Activated naive CD8-positive, alpha-beta T cell (primary cell): ENCODE measurements around the gene TASP1.
"Not testable (repeated sequence)": the region's sequence is repeated elsewhere in the genome, so short reads cannot be mapped to it uniquely, and the experiment has no call there.

ENCODE experiments used
- H3K27ac Mint-ChIP-seq: one replicate; pipeline ENCODE4 v1.8.0; 2021; ENCODE audit warnings: mixed read lengths
- H3K27me3 Mint-ChIP-seq: one replicate; pipeline ENCODE4 v1.8.0; 2021; ENCODE audit warnings: mixed read lengths
- H3K36me3 Mint-ChIP-seq: one replicate; pipeline ENCODE4 v1.8.0; 2021; ENCODE audit warnings: mixed read lengths
- H3K4me1 Mint-ChIP-seq: one replicate; pipeline ENCODE4 v1.8.0; 2021; ENCODE audit warnings: low read depth, mixed read lengths
- H3K4me3 Mint-ChIP-seq: one replicate; pipeline ENCODE4 v1.8.0; 2021; ENCODE audit warnings: mild to moderate bottlenecking, mixed read lengths
- H3K9me3 Mint-ChIP-seq: one replicate; pipeline ENCODE4 v1.8.0; 2021; ENCODE audit warnings: low read depth, mixed read lengths

Gene TASP1

DNA sequence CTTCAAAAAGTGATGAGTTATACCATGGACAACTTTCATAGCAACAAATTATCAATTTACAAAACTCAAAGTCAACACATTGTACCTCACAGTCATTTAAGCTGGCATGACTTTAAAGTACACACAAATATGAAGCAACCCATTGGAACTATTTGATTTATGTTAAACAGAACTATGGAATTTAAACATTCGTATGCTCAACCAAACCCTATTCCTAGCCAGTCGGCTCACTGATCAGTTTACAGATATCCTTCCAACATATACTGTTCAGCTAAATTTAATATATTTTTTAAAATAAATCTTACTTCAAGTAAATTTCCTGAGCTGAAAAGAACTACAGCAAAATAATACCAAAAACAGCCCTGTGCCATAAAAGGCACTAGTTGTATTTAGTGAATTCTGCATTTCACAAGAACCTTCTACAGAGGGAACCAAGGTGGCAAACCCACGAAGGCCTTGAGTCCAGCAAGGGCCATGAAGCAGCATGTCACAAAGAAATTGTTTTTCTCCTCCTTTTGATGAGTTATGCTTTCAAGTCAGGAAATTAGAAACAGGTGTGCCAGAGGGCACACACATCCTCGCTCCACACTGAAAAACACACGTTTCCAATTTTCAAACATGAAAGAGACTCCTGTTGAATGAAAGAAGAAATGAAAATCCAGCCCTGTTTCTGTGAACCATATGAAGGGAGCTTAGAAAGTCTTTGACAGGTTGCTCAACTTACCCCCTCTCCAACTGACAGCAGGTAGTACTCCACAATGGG, 122.8 kb downstream of the TASP1 start:
- Mint-ChIP-seq H3K27me3 (no peaks in the 10 kb centered on the region), H3K9me3 (no peaks in the 10 kb centered on the region), H3K4me3 (no peak overlapping the region), H3K36me3 (peaks cover 51% of the 10 kb centered on the region), H3K4me1 (peaks cover 14% of the 10 kb centered on the region), H3K27ac (no peak overlapping the region)

DNA sequence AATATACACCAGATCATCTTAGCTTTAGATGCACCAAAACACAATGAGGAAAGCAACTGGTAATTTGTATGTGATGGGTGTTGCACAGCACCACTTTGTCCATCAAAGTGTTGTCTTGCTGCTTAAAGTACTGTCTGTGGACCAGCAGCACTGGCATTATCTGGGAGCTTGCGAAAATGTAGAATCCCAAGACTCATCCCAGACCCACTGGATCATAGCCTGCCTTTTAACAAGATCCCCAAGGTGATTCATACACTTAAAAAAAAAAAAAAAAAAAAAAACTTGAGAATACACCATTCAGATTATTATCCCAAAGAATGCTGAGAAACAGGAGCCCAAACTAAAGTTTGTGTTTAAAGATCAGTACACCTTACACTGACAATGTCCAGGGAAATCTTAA, 123.4 kb downstream of the TASP1 start:
- Mint-ChIP-seq H3K9me3 (peaks cover 5% of the 10 kb centered on the region), H3K4me1 (peaks cover 14% of the 10 kb centered on the region), H3K27ac (no peak overlapping the region), H3K4me3 (no peak overlapping the region), H3K36me3 (peaks cover 52% of the 10 kb centered on the region), H3K27me3 (no peaks in the 10 kb centered on the region)

DNA sequence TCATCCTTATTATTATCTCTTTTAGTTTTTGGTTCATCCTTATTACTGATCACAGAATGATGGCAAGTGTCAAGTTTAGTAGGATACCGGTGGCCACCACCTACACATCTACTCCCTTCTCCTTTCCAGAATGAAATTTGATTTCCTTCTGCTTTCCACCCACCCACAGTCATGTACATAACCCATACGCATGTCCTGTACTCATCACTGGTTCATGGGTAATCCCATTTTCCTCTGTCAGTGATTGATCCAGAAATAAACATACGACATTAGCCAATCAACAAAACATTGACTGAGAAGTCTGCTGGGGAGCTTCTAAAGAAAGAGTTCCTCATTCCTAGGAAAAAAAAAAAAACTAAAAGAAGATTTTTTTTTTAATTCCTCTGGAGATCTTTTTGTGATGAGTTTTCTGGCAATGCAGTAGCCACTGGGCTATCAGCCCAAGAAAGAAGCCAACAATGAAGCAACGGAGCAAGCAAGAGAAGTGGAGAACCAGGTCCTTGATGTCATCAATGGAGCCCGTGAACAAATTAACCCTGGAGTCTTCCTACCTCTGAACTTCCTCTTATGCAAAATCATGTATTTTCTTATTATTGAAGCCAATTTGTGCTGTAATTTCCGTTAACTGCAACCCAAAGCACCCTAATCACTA, 127.8 kb downstream of the TASP1 start:
- Mint-ChIP-seq H3K27me3 (no peaks in the 10 kb centered on the region), H3K4me3 (no peak overlapping the region), H3K27ac (no peak overlapping the region), H3K36me3 (peaks cover 55% of the 10 kb centered on the region), H3K4me1 (no peaks in the 10 kb centered on the region), H3K9me3 (peaks cover 26% of the 10 kb centered on the region)

DNA sequence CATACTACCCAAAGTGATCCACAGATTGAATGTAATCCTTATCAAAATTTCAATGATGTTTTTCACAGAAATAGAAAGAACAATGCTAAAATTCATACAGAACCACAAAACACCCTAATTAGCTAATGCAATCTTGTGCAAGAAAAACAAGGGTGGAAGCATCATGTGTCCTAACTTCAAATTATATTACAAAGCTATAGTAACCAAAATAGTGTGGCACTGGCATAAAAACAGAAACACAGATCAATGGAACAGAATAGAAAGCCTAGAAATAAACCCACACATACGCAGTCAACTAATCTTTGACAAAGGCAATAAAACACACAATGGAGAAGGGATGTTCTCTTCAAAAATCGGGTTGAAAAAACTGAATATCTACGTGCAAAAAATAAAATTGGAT, 131.1 kb downstream of the TASP1 start:
- Mint-ChIP-seq H3K4me1 (no peaks in the 10 kb centered on the region), H3K27ac (no peak overlapping the region), H3K36me3 (peaks cover 57% of the 10 kb centered on the region), H3K27me3 (no peaks in the 10 kb centered on the region), H3K9me3 (peaks cover 41% of the 10 kb centered on the region), H3K4me3 (no peak overlapping the region)

DNA sequence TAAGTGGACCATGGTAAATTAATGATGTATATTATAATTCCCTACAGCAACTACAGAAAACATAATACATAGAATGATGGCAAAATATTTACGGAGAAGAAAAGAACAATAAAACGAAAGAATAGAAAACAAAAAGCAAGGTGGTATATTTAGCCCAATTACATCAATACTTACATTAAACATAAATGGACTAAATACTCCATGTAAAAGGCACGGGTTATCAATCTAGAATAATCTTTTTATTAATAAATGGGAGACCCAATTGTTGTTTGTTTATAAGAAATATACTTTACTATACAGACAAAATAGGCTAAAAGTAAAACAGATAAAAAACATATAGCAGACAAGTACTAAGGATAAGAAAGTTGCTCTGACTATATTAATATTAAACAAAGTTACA, 137.2 kb downstream of the TASP1 start:
- Mint-ChIP-seq H3K4me1 (no peaks in the 10 kb centered on the region), H3K9me3 (peaks cover 31% of the 10 kb centered on the region), H3K27ac (no peak overlapping the region), H3K4me3 (no peak overlapping the region), H3K36me3 (peaks cover 70% of the 10 kb centered on the region), H3K27me3 (no peaks in the 10 kb centered on the region)

DNA sequence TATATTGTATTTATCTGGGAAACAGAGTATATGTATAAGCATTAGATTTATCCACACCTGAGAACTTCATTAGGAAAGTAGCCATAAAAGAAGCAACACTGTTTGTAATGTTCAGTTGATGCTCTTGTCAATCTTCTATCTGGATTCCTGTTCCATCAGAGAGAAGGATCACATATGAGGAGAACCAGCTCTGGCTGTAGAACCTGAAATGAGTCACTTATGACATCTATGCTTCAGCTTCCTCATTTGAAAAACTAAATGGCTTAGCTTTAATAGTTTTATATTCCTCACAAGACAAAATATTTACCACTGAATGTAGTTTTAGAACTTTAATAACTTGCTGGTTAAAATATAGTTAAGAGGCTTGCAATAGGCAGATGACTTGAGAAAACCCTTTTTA, 144.7 kb downstream of the TASP1 start:
- H3K4me1 Mint-ChIP-seq, result no peaks in the 10 kb centered on the region

DNA sequence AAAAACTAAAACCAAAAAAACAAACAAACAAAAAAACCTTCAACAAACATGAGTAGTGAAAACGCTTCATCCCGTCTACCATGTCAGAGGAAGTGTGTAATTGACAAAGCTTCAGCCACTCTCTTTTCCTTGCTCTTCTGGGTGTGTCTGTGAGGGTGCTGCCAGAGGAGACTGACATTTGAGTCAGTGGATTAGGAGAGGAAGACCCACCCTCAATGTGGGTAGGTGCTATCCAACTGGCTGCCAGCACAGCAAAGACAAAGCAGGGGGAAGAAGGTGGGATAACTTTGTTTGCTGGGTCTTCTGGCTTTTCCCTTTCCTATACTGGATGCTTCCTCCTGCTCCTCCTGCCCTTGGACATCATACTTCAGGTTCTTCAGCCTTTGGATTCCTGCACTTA, 145.6 kb downstream of the TASP1 start:
- Mint-ChIP-seq H3K27me3 (no peaks in the 10 kb centered on the region), H3K27ac (no peak overlapping the region), H3K36me3 (peaks cover 15% of the 10 kb centered on the region), H3K9me3 (no peaks in the 10 kb centered on the region), H3K4me1 (no peaks in the 10 kb centered on the region), H3K4me3 (no peak overlapping the region)

More for the DNA sequence above, 144.7 kb downstream of the TASP1 start:
- no peaks in the 10 kb centered on the region for H3K27me3 Mint-ChIP-seq
- H3K36me3 Mint-ChIP-seq, result peaks cover 21% of the 10 kb centered on the region
- H3K4me3 Mint-ChIP-seq, result no peak overlapping the region
- no peak overlapping the region for H3K27ac Mint-ChIP-seq
- H3K9me3 Mint-ChIP-seq, result no peaks in the 10 kb centered on the region

DNA sequence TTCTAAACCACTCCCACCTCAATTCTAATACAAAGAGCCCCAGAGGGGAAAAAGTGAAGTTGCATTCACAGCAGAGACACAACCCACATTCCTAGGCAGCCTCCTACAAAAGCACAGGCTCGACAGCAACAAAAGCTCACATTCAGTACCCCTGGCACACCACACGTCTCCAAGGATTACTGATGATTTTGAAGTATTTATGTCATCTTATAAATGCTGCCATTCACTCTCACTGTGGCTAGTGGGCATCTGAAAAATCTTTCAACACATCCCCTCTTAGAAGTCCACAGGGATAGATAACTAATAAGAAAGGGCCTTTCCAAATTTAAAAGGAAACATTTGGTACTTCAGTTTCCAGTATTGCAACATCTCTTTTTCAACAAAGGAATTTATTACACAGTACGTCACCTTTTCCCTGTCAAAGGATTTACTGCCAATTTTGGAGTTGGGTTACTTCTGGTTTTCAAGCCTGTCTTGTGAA, 146.7 kb downstream of the TASP1 start:
- no peak overlapping the region for H3K27ac Mint-ChIP-seq
- H3K36me3 Mint-ChIP-seq, result peaks cover 8% of the 10 kb centered on the region

DNA sequence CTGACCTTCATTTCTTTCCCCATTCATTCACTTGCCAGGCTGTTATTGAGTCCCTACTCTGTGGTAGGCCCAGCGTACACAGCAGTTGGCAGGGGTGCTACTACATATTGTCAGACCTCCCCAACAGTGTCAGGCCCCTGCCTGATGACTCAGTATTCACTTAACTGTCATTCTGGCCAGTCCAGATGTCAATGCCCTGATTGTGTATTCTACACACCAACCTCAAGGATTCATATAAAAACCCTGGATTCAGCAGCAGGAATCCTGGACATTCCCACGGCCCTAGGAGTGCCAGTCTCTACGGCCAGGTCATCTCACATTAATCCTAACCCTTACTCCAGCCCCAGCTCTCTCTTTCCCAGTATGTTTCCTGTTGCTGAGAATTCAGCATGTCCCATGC, 151.5 kb downstream of the TASP1 start:
- peaks cover 4% of the 10 kb centered on the region for H3K9me3 Mint-ChIP-seq
- H3K4me1 Mint-ChIP-seq, result peaks cover 2% of the 10 kb centered on the region
- no peak overlapping the region for H3K27ac Mint-ChIP-seq
- no peak overlapping the region for H3K4me3 Mint-ChIP-seq
- H3K36me3 Mint-ChIP-seq, result peaks cover 21% of the 10 kb centered on the region
- H3K27me3 Mint-ChIP-seq, result no peaks in the 10 kb centered on the region

More for the DNA sequence above, 146.7 kb downstream of the TASP1 start:
- Mint-ChIP-seq H3K27me3 (no peaks in the 10 kb centered on the region), H3K4me3 (no peak overlapping the region), H3K9me3 (no peaks in the 10 kb centered on the region), H3K4me1 (no peaks in the 10 kb centered on the region)

DNA sequence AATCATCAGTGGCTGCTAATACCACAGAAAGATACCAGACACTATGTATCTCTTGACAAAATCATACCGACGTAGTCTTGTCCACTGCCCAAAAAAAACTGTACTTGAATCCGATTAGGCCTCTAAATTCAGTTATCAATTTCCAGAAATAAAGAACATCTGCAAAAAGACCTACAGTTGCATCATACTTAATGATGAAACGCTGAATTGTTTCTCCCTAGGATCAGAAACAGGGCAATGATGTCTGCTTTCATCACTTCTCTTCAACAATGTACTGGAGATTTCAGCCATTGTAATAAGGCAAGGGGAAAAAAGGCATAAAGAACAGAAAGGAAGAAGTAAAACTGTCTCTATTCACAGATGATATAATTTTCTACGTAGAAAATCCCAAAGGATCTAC, 152.0 kb downstream of the TASP1 start:
- Mint-ChIP-seq H3K9me3 (peaks cover 7% of the 10 kb centered on the region), H3K27ac (no peak overlapping the region), H3K36me3 (peaks cover 25% of the 10 kb centered on the region), H3K27me3 (no peaks in the 10 kb centered on the region), H3K4me1 (peaks cover 2% of the 10 kb centered on the region), H3K4me3 (no peak overlapping the region)

DNA sequence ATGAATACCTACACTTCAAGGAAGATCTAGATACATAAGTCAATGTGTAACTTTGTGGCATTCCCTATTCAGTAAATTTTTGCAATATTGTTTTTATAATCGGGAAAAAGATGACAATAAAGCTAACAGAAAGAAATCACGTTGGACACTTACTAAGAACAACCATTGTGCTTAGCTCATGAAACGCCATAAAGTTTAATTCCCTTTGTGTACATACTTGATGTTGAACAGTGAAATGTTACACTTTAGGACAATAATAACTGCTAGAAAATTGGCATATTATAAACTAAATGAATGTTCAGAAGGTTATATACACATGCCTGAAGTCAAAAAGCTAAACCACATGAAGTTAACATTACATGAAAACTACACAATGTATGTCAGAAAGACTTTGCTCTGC, 153.2 kb downstream of the TASP1 start:
- Mint-ChIP-seq H3K9me3 (peaks cover 12% of the 10 kb centered on the region), H3K4me3 (no peak overlapping the region), H3K36me3 (peaks cover 33% of the 10 kb centered on the region), H3K27me3 (no peaks in the 10 kb centered on the region), H3K27ac (no peak overlapping the region), H3K4me1 (peaks cover 2% of the 10 kb centered on the region)

DNA sequence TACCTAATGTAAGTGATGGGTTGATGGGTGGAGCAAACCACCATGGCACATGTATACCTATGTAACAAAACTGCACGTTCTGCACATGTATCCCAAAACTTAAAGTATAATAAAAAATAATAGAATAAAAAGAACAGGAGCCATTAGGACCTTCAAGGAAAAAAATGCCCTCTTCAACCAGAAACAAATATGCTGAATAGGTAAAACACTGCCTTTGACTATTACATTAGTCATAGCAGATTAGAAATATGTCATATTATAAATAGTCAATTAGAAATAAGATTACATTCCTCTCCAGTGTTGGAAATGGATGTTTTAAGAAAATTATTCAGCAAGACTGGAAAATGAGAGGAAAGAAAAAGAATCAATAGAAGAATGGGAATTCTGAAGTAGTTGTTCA, 153.7 kb downstream of the TASP1 start:
- H3K27ac Mint-ChIP-seq, H3K27me3 Mint-ChIP-seq, H3K4me1 Mint-ChIP-seq, H3K4me3 Mint-ChIP-seq: not testable (repeated sequence)
- Mint-ChIP-seq H3K36me3 (peaks cover 34% of the 10 kb centered on the region), H3K9me3 (peaks cover 12% of the 10 kb centered on the region)

DNA sequence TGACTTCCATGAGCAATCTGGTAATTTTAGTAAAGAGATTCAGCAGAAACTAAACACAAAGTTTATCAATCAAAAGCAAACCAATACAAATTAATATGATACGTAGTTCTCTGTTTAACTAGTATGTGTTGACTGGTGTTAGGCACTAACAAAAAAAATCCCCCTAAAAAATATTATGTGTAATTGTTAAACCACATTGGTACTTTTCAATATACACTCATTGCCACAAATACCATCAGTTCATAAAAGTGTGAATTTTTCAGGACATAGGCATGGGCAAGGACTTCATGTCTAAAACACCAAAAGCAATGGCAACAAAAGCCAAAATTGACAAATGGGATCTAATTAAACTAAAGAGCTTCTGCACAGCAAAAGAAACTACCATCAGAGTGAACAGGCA, 155.3 kb downstream of the TASP1 start:
- Mint-ChIP-seq H3K36me3 (peaks cover 36% of the 10 kb centered on the region), H3K9me3 (peaks cover 12% of the 10 kb centered on the region)
- not testable (repeated sequence) for H3K4me1 Mint-ChIP-seq, H3K4me3 Mint-ChIP-seq, H3K27me3 Mint-ChIP-seq, H3K27ac Mint-ChIP-seq

DNA sequence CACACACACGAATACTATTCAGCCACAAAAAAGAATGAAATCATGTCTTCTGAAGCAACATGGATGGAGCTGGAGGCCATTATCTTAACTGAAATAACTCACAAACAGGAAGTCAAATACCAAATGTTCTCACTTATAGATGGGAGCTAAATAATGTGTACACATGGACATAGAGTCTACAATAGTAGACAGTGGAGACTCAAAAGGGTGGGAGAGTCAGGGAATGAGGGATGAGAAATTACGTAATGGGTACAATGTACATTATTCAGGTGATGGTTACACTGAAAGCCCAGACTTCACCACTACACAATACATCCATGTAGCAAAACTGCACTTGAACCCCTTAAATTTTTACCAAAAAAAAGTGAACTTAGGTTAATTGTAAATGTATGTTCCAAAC, 160.4 kb downstream of the TASP1 start:
- H3K27me3 Mint-ChIP-seq, result no peaks in the 10 kb centered on the region
- no peak overlapping the region for H3K27ac Mint-ChIP-seq
- peaks cover 12% of the 10 kb centered on the region for H3K9me3 Mint-ChIP-seq
- no peaks in the 10 kb centered on the region for H3K4me1 Mint-ChIP-seq
- H3K36me3 Mint-ChIP-seq, result peaks cover 35% of the 10 kb centered on the region
- H3K4me3 Mint-ChIP-seq, result no peak overlapping the region

DNA sequence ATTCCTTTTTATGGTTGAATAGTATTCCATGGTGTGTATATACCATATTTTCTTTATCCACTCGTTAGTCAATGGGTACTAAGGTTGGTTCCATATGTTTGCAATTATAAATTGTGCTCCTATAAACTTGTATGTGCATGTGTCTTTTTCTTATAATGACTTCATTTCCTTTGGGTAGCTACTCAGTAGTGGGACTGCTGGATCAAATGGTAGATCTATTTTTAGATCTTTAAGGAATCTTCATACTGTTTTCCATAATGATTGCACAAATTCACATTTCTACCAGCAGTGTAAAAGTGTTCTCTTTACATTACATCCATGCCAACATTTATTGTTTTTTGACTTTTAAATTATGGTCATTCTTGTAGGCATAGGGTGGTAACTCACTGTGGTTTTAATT, 164.3 kb downstream of the TASP1 start:
- Mint-ChIP-seq H3K27me3 (no peaks in the 10 kb centered on the region), H3K36me3 (peaks cover 27% of the 10 kb centered on the region), H3K4me3 (no peak overlapping the region), H3K27ac (no peak overlapping the region), H3K4me1 (no peaks in the 10 kb centered on the region), H3K9me3 (peaks cover 13% of the 10 kb centered on the region)

DNA sequence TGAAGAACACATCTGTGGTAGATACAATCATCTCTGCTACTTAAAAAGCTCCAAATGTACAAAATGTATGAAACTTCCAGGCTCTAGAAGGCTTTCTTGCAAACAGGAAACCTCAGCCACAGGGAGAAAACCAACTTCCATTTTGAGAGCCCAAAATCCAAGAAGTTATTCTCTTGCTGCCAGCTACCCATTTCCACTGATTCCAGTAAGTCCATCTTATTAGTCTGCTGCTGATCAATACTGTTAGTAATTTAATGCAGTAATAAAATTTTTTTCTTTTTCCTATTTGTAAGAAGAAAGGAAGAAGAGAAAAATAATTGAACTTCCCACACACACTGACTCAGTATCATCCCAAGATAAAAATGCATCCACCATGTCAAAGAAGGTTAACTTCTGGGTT, 169.5 kb downstream of the TASP1 start:
- no peaks in the 10 kb centered on the region for H3K27me3 Mint-ChIP-seq
- H3K9me3 Mint-ChIP-seq, result peaks cover 13% of the 10 kb centered on the region

More for the DNA sequence above, 169.5 kb downstream of the TASP1 start:
- H3K27ac Mint-ChIP-seq, result no peak overlapping the region
- peaks cover 41% of the 10 kb centered on the region for H3K36me3 Mint-ChIP-seq
- H3K4me3 Mint-ChIP-seq, result no peak overlapping the region
- no peaks in the 10 kb centered on the region for H3K4me1 Mint-ChIP-seq
